HG02885 (cell line): Measurements from ENCODE around the gene R3HDML.
"Not testable (repeated sequence)": the region's sequence is repeated elsewhere in the genome, so short reads cannot be mapped to it uniquely, and the experiment has no call there.

ENCODE experiments used
- ATAC-seq: cut with Tn5 transposase; IDR thresholded peaks from one replicate; pipeline ENCODE4 v1.9.1; 2021; ENCODE audit warnings: mild to moderate bottlenecking; ENCODE audit not compliant: unreplicated experiment, poor library complexity

Gene R3HDML, protein sequence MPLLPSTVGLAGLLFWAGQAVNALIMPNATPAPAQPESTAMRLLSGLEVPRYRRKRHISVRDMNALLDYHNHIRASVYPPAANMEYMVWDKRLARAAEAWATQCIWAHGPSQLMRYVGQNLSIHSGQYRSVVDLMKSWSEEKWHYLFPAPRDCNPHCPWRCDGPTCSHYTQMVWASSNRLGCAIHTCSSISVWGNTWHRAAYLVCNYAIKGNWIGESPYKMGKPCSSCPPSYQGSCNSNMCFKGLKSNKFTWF

DNA sequence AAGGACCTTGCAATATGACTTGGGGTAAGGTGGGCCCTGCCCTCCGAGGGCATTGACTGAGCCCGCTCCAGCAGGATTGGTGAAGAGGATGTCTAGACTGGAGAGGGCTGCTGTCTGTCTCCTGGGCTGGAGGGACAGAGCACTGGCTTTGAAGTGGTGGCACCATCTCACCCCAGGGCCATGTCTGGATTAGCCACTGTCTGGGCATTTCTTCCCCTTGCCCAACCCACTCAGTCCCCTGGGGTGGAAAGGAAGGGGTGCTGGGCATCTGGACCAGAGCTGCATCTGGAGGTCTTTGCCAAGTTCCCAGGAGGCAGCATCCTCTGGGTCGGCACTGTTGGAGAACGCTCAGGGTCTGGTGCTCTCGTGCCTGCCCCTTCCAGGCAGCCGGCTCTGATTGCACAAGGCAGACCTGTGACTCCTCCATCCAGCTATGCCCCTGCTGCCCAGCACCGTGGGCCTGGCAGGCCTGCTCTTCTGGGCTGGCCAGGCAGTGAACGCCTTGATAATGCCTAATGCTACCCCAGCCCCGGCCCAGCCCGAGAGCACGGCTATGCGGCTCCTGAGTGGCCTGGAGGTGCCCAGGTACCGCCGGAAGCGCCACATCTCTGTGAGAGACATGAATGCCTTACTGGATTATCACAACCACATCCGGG lies at the start of gene R3HDML:
TSS of gene R3HDML (plus strand) at position 319 of the 656 bp plus-strand sequence. CDS start at position 434, 115 bp downstream.
- ATAC-seq: no peak

DNA sequence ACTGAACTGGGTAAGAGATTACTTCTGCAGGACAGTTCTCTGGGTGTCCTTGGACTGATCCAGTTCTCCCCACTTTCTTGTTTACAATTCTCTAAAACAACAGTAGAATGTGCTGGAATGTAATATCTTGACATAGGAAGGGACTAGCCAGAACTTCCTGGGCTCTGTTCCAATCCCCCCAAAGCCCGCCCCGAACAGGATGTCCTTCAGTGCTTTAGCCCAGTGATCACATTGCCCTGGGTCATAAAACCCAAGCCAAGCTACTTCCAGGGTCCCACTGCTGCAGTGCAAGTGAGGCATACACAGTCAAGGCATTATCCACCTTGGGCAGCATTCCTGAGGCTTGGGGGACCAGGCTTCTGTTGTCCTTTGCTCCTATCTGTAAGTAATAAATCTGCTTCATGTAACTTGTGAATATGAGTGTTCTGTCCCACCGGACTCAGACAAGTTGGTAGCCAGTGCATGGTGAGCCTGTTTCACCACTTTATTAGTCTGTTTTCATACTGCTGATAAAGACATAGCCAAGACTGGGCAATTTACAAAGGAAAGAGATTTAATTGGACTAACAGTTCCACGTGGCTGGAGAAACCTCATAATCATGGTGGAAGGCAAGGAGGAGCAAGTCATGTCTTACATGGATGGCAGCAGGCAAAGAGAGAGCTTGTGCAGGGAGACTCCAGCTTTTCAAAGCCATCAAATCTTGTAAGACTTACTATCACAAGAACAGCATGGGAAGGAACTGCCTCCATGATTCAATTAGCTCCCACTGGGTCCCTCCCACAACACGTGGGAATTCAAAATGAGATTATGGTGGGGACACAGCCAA lies 49.4 kb upstream of the R3HDML start:
- no peak for ATAC-seq

DNA sequence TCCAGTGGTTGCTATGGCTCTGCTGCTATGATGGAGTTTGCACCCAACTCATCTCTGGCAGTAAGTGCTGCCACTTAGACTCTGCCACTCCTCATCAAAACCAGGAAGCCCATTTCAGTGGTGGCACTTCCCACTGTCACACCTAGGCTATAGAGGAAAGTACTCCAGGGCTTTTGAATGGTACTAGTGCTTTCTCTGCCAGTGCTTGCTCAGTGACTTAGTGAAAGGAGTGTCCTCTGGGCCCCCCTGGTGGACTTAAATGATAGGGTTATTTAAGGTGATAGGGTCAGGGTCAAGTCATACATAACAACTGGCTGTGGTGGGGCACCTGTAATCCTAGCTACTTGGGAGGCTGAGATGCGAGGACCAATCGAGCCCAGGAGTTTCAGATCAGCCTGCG lies 48.6 kb upstream of the R3HDML start:
- ATAC-seq: no peak

DNA sequence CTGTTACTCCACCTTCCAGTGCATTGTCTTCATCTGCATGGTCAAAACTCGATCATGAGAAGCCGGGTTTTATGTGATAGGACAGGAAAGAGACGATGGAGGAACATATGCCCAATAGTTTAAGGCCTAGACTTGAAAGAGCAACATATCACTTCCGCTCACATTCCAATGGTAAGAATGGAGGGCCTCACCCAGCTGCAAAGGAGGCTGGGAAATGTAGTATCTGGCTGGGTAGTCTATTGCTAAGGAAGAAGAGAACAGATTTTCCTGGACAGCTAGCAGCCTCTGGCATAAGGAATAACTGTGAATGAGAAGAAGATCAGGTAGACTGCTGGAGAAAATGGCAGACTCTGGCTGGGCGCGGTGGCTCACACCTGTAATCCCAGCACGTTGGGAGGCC lies 45.1 kb upstream of the R3HDML start:
- ATAC-seq: no peak

DNA sequence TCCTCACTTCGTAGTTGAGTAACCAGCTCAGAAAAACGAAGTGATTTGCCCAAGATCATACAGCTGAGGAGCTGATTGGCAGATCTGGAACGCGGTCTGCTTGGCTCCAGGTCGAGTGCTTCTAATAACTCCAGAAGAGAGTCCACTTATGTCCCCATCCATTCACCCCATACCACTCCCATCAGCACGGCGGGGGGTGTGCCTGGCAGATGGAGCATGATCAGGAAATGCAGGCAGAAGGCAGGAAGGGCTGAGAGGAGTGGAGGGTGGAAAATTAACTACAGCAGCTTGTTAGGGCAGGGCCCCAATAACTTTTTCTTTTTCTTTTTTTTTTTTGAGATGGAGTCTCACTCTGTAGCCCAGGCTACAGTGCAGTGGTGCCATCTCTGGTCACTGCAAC lies 40.8 kb upstream of the R3HDML start:
- ATAC-seq: no peak

DNA sequence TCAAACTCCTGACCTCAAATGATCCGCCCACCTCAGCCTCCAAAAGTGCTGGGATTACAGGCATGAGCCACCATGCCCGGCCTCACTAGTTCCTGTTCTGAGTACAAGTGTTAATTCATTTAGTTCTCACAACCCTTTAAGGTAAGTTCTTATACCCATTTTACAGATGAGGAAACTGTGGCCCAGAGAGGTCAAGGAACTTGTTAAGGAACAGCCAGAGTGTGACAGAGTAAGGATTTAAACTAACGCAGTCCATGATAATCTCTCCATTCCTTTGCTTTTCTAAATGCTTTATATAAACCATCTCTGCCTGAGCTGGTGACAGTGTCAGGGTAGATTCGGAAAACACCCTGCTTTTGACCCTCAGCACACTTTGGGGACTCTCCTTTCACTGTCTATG lies 39.1 kb upstream of the R3HDML start:
- ATAC-seq: no peak

DNA sequence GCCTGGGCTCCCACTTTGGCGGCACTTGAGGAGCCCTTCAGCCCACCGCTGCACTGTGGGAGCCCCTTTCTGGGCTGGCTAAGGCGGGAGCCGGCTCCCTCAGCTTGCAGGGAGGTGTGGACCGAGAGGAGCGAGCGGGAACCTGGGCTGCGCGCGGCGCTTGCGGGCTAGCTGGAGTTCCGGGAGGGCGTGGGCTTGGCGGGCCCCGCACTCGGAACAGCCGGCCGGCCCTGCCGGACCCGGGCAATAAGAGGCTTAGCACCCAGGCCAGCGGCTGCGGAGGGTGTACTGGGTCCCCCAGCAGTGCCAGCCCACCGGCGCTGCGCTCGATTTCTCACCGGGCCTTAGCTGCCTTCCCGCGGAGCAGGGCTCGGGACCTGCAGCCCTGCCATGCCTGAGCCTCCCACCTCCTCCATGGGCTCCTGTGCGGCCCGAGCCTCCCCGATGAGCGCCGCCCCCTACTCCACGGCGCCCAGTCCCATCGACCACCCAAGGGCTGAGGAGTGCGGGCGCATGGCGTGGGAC lies 37.8 kb upstream of the R3HDML start:
- not testable (repeated sequence) for ATAC-seq

DNA sequence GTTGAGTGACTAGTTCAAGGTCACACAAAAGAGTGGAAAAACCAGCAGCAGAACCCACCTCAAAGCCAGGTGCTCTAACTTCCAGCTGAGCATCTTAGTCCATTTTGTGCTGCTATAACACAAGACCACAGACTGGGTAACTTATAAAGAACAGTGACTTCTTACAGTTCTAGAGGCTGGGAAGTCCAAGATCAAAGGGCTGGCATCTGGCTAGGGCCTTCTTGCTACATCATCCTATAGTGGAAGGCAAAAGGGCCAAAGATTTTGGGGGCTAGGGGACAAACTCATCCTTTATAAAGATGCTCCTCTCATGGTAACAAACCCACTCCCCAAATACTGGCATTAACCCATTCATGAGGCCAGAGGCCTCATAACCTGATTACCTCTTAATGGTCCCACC lies 35.6 kb upstream of the R3HDML start:
- ATAC-seq: no peak

DNA sequence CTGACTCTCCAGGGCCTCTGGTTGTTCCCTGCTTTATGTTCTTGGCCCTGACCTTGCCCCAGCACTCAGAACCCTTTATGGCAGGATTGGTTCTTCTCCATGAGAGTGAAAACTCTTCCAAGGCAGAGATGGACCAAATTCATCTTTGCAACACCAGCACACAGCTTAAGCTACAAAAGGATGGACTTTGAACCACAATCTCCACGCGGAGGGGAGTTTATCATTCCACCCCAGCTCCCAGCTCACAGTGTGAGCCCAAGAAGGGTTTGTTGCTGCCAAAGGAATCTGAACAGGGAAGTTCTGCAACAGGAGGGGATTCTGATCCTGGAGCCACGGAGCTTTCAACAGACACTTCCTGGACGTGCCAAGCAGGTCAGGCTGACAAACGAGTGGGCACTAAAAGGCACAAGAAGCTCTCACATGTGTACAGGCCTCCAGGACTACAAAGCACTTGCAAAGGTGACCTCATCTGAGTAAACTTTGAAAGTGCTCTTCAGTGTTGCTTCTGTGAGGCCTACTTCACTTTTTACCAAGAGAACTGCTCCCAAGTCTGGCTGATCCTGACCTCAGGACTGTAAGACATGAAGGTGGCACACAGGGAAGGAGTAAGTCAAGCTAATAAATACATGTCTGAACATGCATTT lies 34.7 kb upstream of the R3HDML start:
- no peak for ATAC-seq

DNA sequence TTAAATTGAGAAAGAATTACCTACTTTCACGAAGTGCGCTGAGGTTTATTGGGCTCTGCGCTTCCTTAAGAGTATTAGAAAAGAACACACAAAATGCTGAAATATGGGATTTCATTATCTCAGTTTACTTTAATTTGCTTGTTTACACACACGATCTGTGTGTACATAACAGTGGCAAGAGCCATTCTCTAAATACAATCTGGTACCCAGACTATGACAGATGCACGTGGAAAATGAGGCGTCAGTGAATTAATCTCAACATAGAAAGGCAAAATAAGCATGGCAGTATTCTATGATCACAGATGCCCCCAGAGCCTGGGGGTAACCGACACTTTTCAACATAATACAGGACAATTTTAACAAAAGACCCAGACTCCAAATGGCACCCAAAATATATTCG lies 34.1 kb upstream of the R3HDML start:
- no peak for ATAC-seq

DNA sequence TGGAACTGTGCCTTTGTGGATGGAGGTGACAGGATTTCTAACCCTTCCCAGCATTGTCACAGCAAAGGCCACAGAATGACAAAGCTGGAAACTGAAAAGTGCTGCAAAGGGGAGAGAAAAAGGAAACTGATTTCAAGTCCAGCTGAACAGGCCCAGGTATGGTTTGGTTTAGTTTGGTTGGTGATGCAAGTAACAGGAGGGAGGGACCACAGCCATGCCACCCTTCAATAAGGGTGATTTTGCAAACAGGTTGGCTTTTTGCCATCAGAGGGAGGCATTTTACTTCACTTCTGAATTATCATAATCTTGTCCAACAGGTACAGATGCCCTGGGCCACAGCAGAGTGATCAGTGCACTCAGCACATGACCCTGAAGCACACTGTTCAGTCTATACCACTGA lies 32.5 kb upstream of the R3HDML start:
- ATAC-seq: no peak

DNA sequence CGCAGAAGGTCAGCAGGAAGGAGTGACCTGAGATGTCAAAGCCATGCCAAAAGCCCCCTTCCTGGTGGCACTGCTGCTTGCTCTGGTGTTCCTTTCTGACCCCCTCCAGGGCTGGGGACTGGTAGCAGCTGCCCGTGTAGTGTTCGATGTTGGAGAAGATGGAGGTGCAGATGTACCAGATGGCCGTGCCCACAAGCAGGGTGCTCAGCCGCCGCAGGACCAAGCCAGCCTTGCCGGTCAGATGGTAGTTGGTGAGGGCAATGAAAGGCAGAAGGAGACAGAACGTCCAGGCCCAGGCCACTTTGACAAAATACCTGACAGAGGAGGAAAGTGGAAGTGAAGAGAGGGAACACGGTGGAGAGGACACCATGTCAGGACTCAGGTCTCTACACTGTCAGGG lies 29.9 kb upstream of the R3HDML start:
- ATAC-seq: no peak

DNA sequence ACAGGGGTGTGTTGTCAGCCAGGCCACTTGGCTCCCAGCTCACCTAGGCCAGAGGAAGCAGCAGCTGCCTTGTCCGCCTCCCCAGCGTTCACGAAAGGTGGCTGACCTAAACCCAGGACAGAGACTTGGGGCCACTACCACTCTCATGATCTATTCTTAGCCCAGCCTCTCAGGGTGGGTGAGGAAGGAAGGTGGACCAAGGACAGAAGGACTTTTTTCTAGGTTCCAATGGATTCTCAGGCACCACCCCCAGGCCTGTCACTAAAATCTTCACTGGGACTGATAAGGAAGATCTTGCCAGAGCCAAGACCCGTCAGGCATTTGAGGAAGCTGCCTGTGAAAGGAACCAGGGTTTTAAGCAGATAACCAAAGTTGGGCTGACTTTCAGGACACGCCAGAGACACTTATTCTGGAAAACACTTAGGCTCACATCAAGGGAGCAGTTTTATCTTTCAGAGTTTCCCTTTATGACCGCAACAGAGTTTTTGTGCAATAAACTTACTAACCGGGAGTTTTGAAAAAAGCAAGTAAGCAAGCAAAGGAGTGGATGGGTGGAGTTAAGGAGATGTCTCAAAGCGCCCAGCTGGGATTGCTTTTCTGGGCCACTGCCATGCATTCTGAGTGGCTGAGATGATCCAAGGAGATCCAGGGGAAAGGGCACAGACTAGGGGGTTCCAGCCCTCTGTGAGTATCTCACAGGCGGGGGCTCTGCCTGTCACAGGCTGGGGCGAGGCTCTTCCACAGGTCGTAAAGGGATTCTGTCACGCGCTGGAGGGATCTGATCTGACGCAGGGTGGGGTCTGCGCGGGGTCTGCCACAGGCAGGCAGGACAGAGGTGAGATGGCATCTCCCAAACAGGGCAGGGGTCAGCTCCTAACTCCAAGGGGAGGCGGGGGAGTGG lies 26.8 kb upstream of the R3HDML start:
- ATAC-seq: no peak

DNA sequence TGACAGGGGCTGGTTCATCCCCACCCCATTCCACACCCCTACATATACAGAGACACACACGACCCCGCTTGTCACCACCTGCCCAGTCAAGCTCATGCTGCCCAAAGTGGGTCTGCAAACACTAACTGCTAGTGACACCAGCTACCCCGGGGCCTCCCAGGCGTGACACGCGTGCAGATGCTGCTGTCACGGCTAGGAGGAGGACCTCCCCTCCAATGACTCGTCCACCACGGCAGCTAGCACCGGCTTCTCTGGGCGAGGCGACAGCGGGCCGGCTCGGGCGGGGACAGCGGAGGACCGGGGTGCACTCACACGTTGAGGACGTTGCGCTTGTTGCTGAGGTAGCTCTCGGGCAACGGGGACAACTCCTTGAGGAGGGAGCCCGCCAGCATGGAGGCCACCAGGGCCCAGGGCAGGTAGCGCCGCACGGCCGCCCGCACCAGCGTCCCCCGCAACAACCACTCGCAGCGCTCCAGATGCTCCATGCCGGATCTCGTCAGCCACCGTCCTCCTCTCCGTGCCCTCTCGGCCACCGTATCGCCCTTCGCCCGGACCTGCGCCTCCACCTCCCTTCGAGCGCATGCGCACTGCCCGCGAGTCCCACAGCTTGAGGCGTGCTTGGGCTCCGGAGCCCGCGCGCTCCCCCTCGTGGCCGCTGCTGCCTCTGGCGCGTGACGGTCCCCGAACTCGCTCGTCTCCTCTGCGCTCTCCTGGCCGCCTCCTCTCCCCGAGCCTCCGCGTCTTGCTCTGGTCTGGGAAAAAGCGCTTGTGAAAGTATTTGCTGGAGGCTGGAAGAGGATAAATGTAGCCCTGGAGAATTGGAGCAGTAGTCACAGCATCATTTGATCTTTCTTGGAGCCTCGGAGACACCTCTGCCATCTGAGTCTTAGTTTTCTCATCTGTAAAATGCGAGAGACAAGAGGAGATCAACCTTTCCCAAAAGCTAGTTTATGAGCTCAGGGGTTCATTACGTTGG lies 25.9 kb upstream of the R3HDML start, which contains the start of gene FITM2:
TSS of gene FITM2 (minus strand) at position 539 of the 976 bp plus-strand sequence. CDS start at position 485, 54 bp downstream.
- ATAC-seq: peak; percentile 95

DNA sequence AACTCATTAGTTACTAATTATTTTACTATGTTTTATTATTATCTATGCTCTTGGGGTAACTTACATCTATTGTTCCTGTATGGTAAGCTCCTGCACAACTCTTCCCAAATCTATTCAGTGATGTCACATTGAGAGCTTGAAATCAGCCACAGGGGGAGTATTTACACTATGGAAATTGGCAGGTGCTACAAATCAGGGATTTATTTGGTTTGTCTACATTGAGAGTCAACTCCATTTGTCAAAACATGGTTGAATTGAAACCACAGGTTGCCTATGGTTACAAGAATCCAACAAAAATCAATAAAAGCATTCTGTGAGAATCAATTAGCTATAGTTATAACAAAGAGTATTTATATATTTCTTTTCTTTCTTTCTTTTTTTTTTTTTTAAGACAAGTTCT lies 22.0 kb upstream of the R3HDML start:
- ATAC-seq: no peak

DNA sequence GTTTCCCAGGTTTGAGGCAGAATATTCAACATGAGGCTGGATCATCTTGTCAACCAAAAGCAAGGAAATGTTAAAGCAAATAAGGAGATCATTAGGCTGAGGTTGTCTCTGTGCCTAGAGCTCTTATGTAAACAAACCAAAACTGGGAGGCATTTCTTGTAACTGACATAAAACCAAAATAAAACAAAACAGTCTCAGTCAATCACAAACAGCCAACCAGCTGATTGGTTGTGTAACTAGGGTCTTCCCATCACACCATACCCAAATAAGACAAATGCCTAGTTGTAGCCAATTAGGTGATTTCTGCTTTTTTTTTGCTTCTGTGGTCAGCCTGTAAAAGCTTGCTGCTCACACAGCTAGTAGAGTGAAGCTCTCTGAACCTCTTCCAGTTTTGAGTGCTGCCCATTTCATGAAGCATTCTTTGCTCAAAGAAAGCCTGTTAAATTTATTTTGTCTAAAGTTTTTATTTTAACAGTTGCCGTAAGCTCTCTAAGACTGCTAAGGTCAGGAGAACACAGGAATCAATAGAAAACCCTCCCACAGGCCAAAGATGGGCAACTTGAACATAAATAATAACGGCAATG lies 16.9 kb upstream of the R3HDML start:
- ATAC-seq: no peak

DNA sequence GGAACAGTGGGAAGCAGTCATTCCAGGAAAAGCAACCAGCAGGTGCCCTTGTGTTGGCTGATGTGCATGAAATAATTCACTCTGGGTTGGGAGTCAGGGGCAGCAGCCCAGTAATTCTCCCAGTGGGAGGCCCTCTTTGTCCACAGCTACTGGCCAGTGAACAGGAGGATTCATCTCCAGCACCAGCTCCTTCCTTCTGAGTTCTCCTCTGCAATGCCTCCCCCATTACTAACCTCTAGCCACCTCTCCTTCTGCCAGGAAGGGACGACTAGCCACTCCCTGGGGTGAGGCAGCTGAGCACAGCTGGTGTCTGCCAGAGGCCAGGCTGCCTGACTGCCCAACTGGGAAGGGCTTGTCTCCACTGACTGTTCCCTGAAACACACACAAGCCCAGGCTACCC lies 12.5 kb upstream of the R3HDML start:
- ATAC-seq: no peak
